MM.1S (cell line): ENCODE results near the gene HOXB3.

Experiments used
- EZH2 ChIP-seq: fragments of 300-600 bp; sonication (generic); optimal IDR thresholded peaks from 2 replicates; pipeline ENCODE3; 2017; ENCODE audit warnings: low read depth, mild to moderate bottlenecking, antibody characterized with exemption, low read length, mixed read lengths
- TF ChIP-seq, protein P1 (sequence below): fragments of 300-600 bp; sonication (generic); IDR thresholded peaks from 2 replicates; pipeline ENCODE4 v1.5.1; 2016; ENCODE audit warnings: antibody characterized with exemption, low read length, mixed read lengths

- TF ChIP-seq, protein P1, sequence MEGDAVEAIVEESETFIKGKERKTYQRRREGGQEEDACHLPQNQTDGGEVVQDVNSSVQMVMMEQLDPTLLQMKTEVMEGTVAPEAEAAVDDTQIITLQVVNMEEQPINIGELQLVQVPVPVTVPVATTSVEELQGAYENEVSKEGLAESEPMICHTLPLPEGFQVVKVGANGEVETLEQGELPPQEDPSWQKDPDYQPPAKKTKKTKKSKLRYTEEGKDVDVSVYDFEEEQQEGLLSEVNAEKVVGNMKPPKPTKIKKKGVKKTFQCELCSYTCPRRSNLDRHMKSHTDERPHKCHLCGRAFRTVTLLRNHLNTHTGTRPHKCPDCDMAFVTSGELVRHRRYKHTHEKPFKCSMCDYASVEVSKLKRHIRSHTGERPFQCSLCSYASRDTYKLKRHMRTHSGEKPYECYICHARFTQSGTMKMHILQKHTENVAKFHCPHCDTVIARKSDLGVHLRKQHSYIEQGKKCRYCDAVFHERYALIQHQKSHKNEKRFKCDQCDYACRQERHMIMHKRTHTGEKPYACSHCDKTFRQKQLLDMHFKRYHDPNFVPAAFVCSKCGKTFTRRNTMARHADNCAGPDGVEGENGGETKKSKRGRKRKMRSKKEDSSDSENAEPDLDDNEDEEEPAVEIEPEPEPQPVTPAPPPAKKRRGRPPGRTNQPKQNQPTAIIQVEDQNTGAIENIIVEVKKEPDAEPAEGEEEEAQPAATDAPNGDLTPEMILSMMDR, result no peak
- no peak for TF ChIP-seq EZH2
Measured at GRCh38 chr17:48612456-48612853, 22.4 kb upstream of the HOXB3 start.
